Smooth muscle cell (in vitro differentiated cells): Measurements from ENCODE around the gene HIGD1A. TPM values are rescaled to one million over a fixed set of nuclear protein-coding genes. Genes with fewer than 3 reads are reported as not detected.

Source experiments
- DNase-seq: peaks from one replicate; lab custom pipeline; 2025; ENCODE audit not compliant: unreplicated experiment; lab: John Stamatoyannopoulos, UW
- H2AFZ ChIP-seq: fragments of 200-600 bp; sonication (generic); 2 replicates; pipeline ENCODE4 v1.6.0; 2016; ENCODE audit warnings: antibody characterized with exemption, low read depth, mild to moderate bottlenecking
- H3F3A ChIP-seq: fragments of 200-600 bp; sonication (generic); 2 replicates; pipeline ENCODE4 v1.6.0; 2017; ENCODE audit warnings: antibody characterized with exemption, low read depth
- H3K27ac ChIP-seq: fragments of 200-600 bp; sonication (generic); 2 replicates; pipeline ENCODE4 v1.5.1; 2016; ENCODE audit warnings: low read depth, mild to moderate bottlenecking
- H3K27me3 ChIP-seq: fragments of 200-600 bp; sonication (generic); 2 replicates; pipeline ENCODE4 v1.6.1; 2016; ENCODE audit warnings: low read depth, mild to moderate bottlenecking
- H3K36me3 ChIP-seq: fragments of 200-600 bp; sonication (generic); 2 replicates; pipeline ENCODE4 v1.5.1; 2016; ENCODE audit warnings: low read depth
- H3K4me1 ChIP-seq: fragments of 200-600 bp; sonication (generic); 2 replicates; pipeline ENCODE4 v1.5.1; 2016; ENCODE audit warnings: low read depth
- H3K4me2 ChIP-seq: fragments of 200-600 bp; sonication (generic); 2 replicates; pipeline ENCODE4 v1.6.0; 2016; ENCODE audit warnings: mild to moderate bottlenecking
- H3K4me3 ChIP-seq: fragments of 200-600 bp; sonication (generic); 2 replicates; pipeline ENCODE4 v1.5.1; 2016; ENCODE audit warnings: mild to moderate bottlenecking
- H3K79me2 ChIP-seq: fragments of 200-600 bp; sonication (generic); 2 replicates; pipeline ENCODE4 v1.6.0; 2016; ENCODE audit warnings: low read depth, mild to moderate bottlenecking
- H3K9ac ChIP-seq: fragments of 200-600 bp; sonication (generic); 2 replicates; pipeline ENCODE4 v1.6.0; 2016; ENCODE audit warnings: low read depth
- H3K9me3 ChIP-seq: fragments of 200-600 bp; sonication (generic); replicated peaks from 2 replicates; pipeline ENCODE4 v1.5.1; 2016; ENCODE audit warnings: low read depth
- H4K20me1 ChIP-seq: fragments of 200-600 bp; sonication (generic); 2 replicates; pipeline ENCODE4 v1.6.0; 2016; ENCODE audit warnings: low read depth
- WGBS: methylation state at CpG from one replicate; pipeline ENCODE4 v1.1.7; 2016; ENCODE audit warnings: low lambda C conversion rate; 5-methylcytosine and 5-hydroxymethylcytosine counted together
- polyA plus RNA-seq: library from polyadenylated mRNA; unstranded; fragments of >200 nt; fragmentation: Nextera tagmentation; extraction: Ambion mirVana; gene quantifications from 2 replicates; pipeline ENCODE4 v1.2.1, GENCODE V29; 2016
- total RNA-seq: library from RNA; depleted of rRNA; stranded (reverse); fragments of >200 nt; gene quantifications from 2 replicates; pipeline ENCODE4 v1.2.3, GENCODE V29; 2014
- TF ChIP-seq, protein P1 (sequence below): fragments of 200-600 bp; sonication (generic); IDR thresholded peaks from 2 replicates; pipeline ENCODE4 v1.5.1; 2017; ENCODE audit warnings: borderline replicate concordance, mild to moderate bottlenecking, antibody characterized with exemption; ENCODE audit not compliant: insufficient read depth, poor library complexity, severe bottlenecking

Gene HIGD1A
- total and polyA plus RNA-seq, 2 experiments from 2014 or later, result 159 to 339 TPM

DNA sequence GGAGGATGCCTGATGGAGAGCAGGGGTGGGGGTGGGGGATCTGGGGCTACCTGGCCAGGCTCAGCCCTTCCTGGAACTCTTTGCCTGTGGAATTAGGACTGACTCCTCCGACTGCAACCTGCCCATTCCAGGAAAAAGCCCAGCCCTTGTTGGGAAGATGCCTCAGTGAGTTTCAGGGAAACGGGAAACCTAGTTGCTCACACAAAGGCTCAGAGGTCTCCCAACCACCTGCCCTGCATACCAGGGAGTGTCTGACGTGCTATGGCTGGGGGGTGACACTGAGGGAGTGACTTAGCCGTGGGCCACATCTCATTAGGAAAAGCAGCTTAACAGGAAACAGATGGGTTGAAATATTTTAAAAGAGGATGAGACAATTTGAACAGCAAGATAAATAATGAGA, 43.4 kb upstream of the HIGD1A start:
- H3K27ac ChIP-seq, result no peak overlapping the region
- H4K20me1 ChIP-seq, result no peaks in the 10 kb centered on the region
- no peak overlapping the region for H3K4me3 ChIP-seq
- H2AFZ ChIP-seq, result no peak overlapping the region
- no peaks in the 10 kb centered on the region for H3K9me3 ChIP-seq
- TF ChIP-seq, protein P1, sequence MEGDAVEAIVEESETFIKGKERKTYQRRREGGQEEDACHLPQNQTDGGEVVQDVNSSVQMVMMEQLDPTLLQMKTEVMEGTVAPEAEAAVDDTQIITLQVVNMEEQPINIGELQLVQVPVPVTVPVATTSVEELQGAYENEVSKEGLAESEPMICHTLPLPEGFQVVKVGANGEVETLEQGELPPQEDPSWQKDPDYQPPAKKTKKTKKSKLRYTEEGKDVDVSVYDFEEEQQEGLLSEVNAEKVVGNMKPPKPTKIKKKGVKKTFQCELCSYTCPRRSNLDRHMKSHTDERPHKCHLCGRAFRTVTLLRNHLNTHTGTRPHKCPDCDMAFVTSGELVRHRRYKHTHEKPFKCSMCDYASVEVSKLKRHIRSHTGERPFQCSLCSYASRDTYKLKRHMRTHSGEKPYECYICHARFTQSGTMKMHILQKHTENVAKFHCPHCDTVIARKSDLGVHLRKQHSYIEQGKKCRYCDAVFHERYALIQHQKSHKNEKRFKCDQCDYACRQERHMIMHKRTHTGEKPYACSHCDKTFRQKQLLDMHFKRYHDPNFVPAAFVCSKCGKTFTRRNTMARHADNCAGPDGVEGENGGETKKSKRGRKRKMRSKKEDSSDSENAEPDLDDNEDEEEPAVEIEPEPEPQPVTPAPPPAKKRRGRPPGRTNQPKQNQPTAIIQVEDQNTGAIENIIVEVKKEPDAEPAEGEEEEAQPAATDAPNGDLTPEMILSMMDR, result no peak
- H3K27me3 ChIP-seq, result no peaks in the 10 kb centered on the region
- H3K4me1 ChIP-seq, result no peaks in the 10 kb centered on the region
- no peaks in the 10 kb centered on the region for H3F3A ChIP-seq
- H3K79me2 ChIP-seq, result no peaks in the 10 kb centered on the region
- DNase-seq, result no peak
- 75% methylated on average over 4 of the region's 4 CpGs for WGBS
- no peak overlapping the region for H3K9ac ChIP-seq
- H3K36me3 ChIP-seq, result no peaks in the 10 kb centered on the region
- H3K4me2 ChIP-seq, result no peak overlapping the region

DNA sequence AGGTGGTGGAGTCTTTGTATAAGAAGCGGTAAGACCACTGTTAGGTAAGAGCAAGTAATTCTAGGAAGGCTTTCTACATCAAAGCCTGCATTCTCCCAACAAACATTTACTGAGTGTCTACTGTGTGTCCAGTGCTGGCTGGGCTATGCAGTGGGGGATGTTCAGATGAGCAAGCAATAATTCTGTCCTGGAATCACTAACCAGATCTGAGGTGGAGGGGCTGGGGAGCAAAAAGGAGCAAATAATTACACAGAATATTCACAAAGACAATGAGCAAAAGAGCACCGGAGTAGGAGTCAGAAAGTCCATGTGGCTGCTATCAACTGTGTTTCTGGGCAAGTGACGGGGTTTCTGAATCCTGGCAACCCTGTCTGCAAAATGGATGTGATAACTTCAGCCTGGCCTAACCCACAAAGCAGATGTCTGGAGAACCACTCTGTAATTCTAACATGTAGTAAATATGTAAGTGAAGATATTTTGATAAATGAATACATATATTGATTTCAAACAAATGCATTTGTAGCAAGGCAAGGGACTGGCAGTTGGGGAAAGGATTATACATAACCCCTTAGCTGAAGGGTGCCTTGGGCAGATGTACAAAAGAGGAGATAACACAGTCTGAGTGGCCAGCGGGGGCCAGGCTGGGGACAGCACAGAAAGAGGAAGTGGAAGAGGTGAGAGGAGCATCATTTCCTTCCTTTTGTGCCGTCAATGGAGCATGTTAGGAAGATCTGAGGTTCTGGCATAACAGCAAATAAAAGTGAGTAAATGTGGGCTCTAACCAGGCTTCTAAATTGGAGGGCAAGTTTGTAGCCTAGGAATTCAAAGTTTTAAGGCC, 42.6 kb upstream of the HIGD1A start:
- H3K36me3 ChIP-seq, result no peaks in the 10 kb centered on the region
- H3K79me2 ChIP-seq, result no peaks in the 10 kb centered on the region
- H3K27me3 ChIP-seq, result no peaks in the 10 kb centered on the region
- H2AFZ ChIP-seq, result no peak overlapping the region
- H3K4me3 ChIP-seq, result no peak overlapping the region
- 62% methylated on average over 5 of the region's 5 CpGs for WGBS
- H3K9me3 ChIP-seq, result no peaks in the 10 kb centered on the region
- no peaks in the 10 kb centered on the region for H4K20me1 ChIP-seq
- no peak for DNase-seq
- H3K9ac ChIP-seq, result no peak overlapping the region
- no peak overlapping the region for H3K27ac ChIP-seq
- H3K4me1 ChIP-seq, result no peaks in the 10 kb centered on the region
- TF ChIP-seq, protein P1, result no peak
- no peak overlapping the region for H3K4me2 ChIP-seq
- H3F3A ChIP-seq, result no peaks in the 10 kb centered on the region

DNA sequence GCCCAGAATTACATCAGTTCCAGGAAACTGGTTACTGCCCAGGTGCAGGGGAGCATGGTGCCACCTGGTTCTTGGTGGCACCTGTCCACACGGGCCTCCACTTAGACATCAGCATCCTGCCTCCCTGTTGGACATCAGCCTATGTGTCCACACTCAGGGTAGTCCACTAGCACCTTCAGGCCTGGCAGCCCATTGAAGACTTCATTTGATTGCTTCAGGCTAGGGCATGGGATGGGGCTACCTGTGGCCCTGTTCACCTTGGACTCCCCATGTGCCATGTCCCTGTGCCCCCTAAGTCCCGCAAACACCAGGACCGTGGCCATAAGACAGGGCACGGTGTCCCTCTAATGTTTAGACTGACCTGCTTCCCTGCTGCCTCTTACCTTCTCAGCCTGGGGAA, 40.5 kb upstream of the HIGD1A start:
- TF ChIP-seq, protein P1, result no peak
- H3K9ac ChIP-seq, result no peak overlapping the region
- no peak overlapping the region for H3K4me2 ChIP-seq
- no peak for DNase-seq
- 90% methylated on average over 4 of the region's 4 CpGs for WGBS
- H4K20me1 ChIP-seq, result no peaks in the 10 kb centered on the region
- H3K4me3 ChIP-seq, result no peak overlapping the region
- no peaks in the 10 kb centered on the region for H3K79me2 ChIP-seq
- no peaks in the 10 kb centered on the region for H3K4me1 ChIP-seq
- H3F3A ChIP-seq, result no peaks in the 10 kb centered on the region
- H3K36me3 ChIP-seq, result no peaks in the 10 kb centered on the region
- H3K27ac ChIP-seq, result no peak overlapping the region
- no peaks in the 10 kb centered on the region for H3K9me3 ChIP-seq
- no peak overlapping the region for H2AFZ ChIP-seq
- no peaks in the 10 kb centered on the region for H3K27me3 ChIP-seq

DNA sequence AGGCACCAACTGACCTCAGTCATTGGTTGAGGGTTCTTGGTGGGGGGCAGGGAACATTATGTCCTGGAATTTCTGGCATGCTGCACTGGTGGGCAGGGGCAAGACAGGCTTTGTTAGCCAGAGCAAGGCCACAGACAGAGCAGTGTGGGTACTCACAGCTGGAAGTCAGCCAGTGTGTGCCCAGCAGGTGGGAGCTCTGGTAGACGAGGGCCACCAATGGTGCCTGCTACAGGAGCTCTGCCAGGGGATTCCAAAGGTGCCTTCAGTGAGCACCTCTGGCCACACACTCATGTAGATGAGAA, 40.1 kb upstream of the HIGD1A start:
- Histone ChIP-seq H4K20me1 (no peaks in the 10 kb centered on the region), H3K9me3 (no peaks in the 10 kb centered on the region), H3K27me3 (no peaks in the 10 kb centered on the region), H3K79me2 (no peaks in the 10 kb centered on the region), H3K4me1 (no peaks in the 10 kb centered on the region), H3K27ac (no peak overlapping the region), H3K4me2 (no peak overlapping the region), H3K9ac (no peak overlapping the region), H3K4me3 (no peak overlapping the region), H2AFZ (no peak overlapping the region), H3K36me3 (no peaks in the 10 kb centered on the region), H3F3A (no peaks in the 10 kb centered on the region)
- 92% methylated on average over 1 of the region's 1 CpG for WGBS
- DNase-seq, result no peak
- TF ChIP-seq, protein P1, result no peak
